ENCODE measurements around the gene PCDHA1.

GRCh38 chr5:141040771-141041426 lies 255.0 kb downstream of the PCDHA1 start:
- TF ChIP-seq CTCF (conservative IDR thresholded peaks at IDR 0.05; ENCODE audit: low read depth in 2 of 2) (peak; percentile 77 to 91), EZH2phosphoT487 (IDR thresholded peaks at IDR 0.05; ENCODE audit: unreplicated experiment) (no peak), EZH2 (IDR thresholded peaks at IDR 0.05; ENCODE audit: low read depth, unreplicated experiment) (no peak), POLR2AphosphoS5 (IDR thresholded peaks at IDR 0.05; ENCODE audit: low read depth) (peak; percentile 95)
- TF ChIP-seq, protein P1, sequence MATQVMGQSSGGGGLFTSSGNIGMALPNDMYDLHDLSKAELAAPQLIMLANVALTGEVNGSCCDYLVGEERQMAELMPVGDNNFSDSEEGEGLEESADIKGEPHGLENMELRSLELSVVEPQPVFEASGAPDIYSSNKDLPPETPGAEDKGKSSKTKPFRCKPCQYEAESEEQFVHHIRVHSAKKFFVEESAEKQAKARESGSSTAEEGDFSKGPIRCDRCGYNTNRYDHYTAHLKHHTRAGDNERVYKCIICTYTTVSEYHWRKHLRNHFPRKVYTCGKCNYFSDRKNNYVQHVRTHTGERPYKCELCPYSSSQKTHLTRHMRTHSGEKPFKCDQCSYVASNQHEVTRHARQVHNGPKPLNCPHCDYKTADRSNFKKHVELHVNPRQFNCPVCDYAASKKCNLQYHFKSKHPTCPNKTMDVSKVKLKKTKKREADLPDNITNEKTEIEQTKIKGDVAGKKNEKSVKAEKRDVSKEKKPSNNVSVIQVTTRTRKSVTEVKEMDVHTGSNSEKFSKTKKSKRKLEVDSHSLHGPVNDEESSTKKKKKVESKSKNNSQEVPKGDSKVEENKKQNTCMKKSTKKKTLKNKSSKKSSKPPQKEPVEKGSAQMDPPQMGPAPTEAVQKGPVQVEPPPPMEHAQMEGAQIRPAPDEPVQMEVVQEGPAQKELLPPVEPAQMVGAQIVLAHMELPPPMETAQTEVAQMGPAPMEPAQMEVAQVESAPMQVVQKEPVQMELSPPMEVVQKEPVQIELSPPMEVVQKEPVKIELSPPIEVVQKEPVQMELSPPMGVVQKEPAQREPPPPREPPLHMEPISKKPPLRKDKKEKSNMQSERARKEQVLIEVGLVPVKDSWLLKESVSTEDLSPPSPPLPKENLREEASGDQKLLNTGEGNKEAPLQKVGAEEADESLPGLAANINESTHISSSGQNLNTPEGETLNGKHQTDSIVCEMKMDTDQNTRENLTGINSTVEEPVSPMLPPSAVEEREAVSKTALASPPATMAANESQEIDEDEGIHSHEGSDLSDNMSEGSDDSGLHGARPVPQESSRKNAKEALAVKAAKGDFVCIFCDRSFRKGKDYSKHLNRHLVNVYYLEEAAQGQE (IDR thresholded peaks at IDR 0.05; ENCODE audit: unreplicated experiment) = peak; percentile 99
- TF ChIP-seq, protein P2, sequence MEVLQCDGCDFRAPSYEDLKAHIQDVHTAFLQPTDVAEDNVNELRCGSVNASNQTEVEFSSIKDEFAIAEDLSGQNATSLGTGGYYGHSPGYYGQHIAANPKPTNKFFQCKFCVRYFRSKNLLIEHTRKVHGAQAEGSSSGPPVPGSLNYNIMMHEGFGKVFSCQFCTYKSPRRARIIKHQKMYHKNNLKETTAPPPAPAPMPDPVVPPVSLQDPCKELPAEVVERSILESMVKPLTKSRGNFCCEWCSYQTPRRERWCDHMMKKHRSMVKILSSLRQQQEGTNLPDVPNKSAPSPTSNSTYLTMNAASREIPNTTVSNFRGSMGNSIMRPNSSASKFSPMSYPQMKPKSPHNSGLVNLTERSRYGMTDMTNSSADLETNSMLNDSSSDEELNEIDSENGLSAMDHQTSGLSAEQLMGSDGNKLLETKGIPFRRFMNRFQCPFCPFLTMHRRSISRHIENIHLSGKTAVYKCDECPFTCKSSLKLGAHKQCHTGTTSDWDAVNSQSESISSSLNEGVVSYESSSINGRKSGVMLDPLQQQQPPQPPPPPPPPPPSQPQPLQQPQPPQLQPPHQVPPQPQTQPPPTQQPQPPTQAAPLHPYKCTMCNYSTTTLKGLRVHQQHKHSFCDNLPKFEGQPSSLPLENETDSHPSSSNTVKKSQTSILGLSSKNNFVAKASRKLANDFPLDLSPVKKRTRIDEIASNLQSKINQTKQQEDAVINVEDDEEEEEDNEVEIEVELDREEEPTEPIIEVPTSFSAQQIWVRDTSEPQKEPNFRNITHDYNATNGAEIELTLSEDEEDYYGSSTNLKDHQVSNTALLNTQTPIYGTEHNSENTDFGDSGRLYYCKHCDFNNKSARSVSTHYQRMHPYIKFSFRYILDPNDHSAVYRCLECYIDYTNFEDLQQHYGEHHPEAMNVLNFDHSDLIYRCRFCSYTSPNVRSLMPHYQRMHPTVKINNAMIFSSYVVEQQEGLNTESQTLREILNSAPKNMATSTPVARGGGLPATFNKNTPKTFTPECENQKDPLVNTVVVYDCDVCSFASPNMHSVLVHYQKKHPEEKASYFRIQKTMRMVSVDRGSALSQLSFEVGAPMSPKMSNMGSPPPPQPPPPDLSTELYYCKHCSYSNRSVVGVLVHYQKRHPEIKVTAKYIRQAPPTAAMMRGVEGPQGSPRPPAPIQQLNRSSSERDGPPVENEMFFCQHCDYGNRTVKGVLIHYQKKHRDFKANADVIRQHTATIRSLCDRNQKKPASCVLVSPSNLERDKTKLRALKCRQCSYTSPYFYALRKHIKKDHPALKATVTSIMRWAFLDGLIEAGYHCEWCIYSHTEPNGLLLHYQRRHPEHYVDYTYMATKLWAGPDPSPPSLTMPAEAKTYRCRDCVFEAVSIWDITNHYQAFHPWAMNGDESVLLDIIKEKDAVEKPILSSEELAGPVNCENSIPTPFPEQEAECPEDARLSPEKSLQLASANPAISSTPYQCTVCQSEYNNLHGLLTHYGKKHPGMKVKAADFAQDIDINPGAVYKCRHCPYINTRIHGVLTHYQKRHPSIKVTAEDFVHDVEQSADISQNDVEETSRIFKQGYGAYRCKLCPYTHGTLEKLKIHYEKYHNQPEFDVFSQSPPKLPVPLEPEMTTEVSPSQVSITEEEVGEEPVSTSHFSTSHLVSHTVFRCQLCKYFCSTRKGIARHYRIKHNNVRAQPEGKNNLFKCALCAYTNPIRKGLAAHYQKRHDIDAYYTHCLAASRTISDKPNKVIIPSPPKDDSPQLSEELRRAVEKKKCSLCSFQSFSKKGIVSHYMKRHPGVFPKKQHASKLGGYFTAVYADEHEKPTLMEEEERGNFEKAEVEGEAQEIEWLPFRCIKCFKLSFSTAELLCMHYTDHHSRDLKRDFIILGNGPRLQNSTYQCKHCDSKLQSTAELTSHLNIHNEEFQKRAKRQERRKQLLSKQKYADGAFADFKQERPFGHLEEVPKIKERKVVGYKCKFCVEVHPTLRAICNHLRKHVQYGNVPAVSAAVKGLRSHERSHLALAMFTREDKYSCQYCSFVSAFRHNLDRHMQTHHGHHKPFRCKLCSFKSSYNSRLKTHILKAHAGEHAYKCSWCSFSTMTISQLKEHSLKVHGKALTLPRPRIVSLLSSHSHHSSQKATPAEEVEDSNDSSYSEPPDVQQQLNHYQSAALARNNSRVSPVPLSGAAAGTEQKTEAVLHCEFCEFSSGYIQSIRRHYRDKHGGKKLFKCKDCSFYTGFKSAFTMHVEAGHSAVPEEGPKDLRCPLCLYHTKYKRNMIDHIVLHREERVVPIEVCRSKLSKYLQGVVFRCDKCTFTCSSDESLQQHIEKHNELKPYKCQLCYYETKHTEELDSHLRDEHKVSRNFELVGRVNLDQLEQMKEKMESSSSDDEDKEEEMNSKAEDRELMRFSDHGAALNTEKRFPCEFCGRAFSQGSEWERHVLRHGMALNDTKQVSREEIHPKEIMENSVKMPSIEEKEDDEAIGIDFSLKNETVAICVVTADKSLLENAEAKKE (CRISPR knock-in tag; IDR thresholded peaks at IDR 0.05) = no peak
